GM18508 (cell line): ENCODE data around the gene GALNT2.

Experiments used
- ATAC-seq: cut with Tn5 transposase; IDR thresholded peaks from one replicate; pipeline ENCODE4 v1.9.1; 2021; ENCODE audit warnings: moderate number of reproducible peaks; ENCODE audit not compliant: insufficient read depth, unreplicated experiment

The GALNT2 gene

DNA sequence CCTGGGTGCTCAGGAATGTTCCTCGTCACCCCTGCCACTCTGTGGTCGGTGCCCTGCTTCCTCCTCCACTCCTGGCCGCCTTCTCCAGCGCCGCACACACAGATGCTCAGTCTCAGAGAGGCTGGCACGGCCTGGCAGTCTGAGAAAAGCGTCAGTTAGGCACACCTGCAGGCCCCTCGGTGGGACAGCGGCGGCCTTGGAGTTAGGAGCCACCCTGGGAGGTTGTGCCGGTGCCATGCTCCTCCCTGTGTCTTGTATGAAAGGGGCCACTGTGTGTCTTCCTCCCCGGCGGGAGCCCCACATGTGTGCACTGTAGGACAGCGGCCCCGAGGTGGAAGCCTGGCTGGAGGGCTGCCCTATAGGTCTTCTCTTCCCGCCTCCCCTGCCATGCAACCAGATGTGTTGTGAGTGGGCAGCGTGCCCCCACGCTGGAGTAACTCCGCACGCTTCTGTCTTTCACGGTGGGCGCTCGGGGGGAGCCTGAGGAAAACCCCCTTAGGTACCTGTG is 213.9 kb downstream of the GALNT2 start:
- ATAC-seq, result no peak

GRCh38 chr1:230281556-230281955 is 214.5 kb downstream of the GALNT2 start:
- ATAC-seq, result no peak

GRCh38 chr1:230282157-230282556 is 215.1 kb downstream of the GALNT2 start:
- no peak for ATAC-seq

GRCh38 chr1:230283678-230284077 is 216.6 kb downstream of the GALNT2 start:
- no peak for ATAC-seq

GRCh38 chr1:230284891-230285290 is 217.9 kb downstream of the GALNT2 start:
- no peak for ATAC-seq

DNA sequence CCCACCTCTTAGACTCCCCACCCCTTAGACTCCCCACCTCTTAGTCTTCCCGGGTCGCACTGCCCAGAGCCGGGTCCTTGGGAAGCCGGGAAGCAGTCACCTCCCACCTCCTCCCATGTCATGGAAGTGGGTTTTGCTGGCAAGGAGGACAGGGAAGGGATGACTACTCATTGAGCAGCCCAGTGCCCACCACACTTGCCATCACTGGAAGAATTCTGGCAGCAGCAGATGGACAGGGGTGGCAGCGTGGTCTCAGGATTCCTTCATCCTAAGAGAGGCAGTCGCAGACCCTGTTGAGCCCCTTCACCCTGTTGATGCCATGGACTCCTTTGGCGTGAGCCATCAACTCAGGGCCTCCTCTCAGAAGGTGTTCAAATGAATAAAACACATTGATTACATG is 218.3 kb downstream of the GALNT2 start:
- ATAC-seq, result no peak

DNA sequence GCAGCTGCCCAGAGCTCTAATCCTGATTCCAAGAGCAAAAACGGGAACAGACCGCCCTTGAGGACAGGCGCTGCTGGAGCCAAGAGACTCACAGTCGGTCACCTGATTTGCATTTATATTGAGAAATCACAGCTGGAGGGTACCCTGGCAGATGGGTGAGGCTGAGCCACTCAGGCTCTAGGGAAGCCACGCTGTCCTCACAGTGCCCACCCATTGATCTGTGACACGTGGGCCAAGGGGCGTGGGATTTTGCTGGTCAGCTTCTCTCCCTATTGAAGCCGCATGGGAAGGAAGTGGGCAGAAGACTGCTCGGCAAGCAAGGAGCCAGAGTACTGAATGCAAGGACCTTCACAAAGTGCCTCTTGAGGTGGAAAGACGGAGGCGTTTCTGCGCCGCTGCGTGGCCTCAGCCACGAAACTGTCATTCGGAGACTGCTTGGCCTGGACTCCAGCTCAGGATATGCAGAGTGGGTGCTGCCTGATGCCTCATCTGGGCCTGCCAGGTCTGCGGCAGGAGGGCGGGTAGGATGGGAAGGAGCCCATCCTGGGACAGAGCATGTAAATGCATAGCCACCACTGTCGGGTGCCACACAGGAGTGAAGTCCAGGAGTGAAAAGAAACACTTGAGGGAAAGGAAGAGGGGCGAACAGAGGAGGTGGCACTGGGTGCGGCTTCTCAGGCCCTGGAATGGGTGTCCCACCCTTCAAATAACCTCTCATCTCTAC is 219.3 kb downstream of the GALNT2 start:
- ATAC-seq, result no peak

DNA sequence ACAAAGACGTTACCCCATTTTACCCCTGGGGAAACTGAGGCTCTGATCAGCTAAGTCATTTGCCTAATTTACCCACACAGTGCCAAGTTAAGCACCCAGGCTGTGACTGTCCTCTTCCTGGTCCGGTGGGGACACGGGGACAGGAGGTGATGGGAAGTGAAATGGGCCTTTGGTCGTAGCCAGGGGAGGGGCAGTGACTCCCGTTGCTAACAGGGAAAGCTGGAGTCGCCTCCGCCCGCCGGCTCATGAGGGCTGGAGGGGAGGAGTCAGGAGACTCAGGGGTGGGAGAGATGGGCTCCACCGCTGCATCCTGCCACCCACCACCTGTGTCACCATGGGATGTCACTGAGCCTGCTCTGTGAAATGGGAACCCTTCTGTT is 219.8 kb downstream of the GALNT2 start:
- ATAC-seq, result no peak

DNA sequence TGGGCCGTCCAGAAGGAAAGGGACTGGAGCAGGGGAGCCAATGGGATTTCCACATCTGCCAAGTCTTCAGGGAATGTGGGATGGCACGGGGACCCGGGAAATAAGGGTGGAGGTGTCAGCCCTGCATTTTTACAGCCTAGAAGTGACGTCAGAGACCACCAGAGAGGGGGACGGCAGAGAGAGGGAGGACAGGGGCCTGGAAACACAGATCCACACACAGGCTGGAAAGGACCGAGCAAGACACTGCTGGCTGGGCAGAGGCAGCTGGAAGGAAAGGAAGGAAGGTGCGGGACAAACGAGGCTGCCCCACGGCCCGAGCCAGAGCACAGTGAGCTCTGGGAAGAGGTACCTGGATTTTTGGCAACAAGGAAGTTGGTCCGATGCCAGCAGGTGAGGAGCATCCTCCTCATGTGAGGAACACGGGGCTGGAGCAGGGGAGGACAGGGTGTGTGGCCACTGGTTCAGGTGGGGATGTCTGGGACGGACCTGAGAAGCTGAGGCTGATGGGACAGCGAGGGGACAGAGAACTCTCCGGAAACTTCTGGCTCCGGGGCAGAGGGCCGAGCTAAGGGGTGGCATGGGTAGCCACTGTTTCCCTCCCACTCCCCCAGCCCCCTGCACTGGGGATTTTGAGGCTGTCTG is 220.8 kb downstream of the GALNT2 start:
- no peak for ATAC-seq

DNA sequence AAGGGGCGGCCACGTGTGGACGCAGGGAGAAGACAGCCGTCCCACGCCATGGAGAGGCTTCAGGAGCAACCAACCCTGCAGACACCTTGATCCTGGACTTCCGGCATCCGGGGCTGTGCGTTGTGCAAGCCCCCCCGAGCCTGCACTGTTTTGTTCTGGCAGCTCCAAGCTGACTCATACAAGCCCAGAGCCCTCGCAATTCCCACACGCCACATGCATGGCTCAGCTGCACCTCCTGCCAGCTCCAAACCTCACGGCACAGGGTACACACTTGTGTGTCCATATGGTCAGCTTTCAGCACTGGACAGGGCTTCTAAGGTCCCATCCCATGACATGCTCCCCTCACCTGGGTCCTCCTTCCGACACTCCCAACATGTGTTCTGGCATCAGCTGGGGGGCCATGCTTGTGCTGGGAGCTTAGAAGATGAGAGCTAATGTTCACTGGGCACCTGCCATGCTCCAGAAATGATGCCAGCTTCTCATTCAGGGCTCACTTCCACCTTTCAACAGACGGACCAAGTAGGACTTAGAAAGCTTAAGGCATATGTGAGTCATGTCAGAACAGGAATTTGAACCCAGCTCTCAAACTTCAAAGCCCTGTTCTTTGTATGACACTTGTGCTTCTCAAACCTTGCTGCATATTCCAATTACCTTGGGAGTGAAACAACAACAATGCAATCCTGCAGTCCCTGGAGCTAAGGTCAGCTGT is 221.8 kb downstream of the GALNT2 start:
- ATAC-seq, result no peak

DNA sequence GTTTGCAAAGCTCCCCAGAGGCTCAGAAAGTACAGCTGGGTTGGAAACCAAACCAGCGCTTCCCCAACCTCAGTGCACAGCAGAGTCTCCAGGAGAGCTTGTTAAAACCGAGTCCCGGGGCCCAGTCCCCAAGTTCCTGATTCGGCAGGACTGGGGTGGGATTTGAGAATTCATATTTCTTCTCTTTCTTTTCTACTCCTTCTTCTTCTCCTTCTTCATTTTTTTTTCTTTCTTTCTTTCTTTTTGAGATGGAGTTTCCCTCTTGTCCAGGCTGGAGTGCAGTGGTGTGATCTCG is 222.3 kb downstream of the GALNT2 start:
- ATAC-seq, result no peak

- ATAC-seq, result no peak
These were observed 224.9 kb downstream of the GALNT2 start for GRCh38 chr1:230291731-230292620.

DNA sequence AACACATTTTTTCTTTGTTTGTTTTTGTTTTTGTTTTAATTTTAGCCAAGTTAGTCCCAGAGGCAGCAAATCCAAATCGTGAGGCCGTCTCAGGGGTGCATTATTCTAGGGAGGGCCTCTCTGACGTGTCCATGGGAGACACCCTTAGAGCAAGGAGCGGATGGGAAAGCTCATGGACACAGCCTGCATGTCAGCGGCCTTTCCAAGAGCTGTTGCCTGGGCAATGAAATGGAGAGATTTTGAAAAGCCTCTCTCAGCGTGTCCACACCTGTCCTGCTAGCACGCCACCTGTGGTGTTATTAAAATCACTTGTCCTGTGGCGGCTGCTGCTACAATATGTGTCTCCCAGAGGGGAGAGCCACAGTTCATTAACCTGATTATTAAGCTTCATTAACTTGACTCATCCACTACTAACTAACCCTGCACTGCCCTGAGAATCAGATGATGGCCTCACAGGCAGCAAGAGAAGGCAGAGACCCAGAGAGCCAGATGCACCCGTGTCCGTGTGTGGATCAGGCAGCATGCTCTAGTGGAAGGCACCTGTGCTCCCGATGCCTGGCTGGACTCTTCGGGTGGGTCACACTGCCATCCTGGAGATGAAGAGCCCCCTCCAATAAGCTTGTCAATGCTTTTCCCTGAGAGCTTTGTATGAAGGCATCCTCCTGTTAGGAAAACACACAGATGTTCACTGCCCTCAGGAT is 225.8 kb downstream of the GALNT2 start:
- no peak for ATAC-seq

DNA sequence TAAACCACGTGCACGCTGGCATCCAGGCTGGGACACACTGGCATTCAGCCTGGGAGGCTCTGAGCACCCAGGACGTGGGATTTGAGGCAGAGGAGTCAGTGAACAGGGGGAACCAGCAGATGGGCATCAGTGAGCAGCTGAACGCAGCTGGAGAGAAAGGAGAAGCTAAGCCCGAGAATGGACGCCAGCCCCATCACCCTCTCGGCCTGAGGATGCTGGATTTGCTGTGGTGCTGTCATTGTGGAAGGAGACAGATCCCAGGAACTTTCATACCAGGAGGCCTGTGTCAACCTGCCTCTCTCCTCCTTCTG is 226.3 kb downstream of the GALNT2 start:
- no peak for ATAC-seq

GRCh38 chr1:230295367-230295766 is 228.3 kb downstream of the GALNT2 start:
- ATAC-seq, result no peak

GRCh38 chr1:230299191-230300006 is 232.4 kb downstream of the GALNT2 start:
- ATAC-seq, result no peak

DNA sequence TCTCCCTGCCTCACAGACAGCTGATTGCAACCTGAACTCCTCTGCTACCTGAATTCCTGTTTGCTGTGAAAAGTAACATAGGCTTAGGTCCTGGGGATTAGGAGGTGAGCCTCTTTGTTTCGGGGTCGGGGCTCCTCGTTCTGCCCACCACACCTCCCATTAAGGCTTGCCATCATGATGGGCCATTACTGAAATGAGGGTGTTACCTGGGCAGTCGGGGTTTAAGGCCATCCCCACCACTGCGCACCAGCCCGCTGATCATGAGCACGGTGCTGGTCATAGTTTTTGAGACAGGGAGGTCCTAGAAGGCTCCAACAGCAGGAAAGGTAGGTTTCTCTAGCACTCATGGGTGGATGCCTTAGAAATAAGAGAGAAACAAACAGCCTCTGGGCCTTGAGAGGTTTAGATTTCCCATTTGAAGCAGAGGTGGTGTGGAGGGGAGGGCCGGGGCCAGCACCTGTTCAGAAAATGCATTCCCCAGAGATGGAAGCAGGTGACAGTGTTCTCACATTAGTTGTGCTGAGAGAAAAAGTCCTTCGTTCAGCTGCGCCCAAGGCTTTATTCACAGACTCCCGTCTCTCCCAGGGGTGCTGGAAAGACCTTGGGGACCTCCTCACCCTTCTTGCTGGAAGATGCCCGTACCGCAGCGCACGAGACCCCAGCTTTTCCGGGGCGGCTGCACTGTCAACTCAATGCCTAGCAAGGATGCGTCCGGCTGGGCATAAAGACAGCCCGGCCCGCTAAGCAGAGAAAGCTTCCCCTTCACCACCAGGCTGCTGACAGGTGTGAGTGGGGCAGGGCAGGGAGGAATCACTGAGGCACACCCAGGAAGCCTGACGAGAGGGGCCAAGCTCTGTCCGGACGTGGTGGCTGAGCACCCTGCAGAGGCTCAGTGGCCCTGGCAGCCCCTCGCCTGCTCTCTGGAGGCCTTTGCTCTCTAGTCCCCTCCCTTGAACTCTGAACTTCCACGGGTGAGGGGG is 233.6 kb downstream of the GALNT2 start:
- ATAC-seq, result no peak

- ATAC-seq, result no peak
These were observed 234.3 kb downstream of the GALNT2 start for GRCh38 chr1:230301322-230301721.
